Measurements from ENCODE around the gene BTG2.
"Not testable (repeated sequence)": the region's sequence is repeated elsewhere in the genome, so short reads cannot be mapped to it uniquely, and the experiment has no call there.

The BTG2 gene

GRCh38 chr1:203296460-203297073 lies 8.8 kb upstream of the BTG2 start:
- no peak for DNase-seq

GRCh38 chr1:203299169-203299568 lies 6.2 kb upstream of the BTG2 start:
- DNase-seq = no peak

GRCh38 chr1:203299719-203300429 lies 5.4 kb upstream of the BTG2 start:
- not testable (repeated sequence) for DNase-seq

- no peak for DNase-seq
These were observed 4.6 kb upstream of the BTG2 start for GRCh38 chr1:203300441-203301330.

GRCh38 chr1:203301331-203301668 lies 4.0 kb upstream of the BTG2 start:
- no peak for DNase-seq

GRCh38 chr1:203302456-203302855 lies 2.9 kb upstream of the BTG2 start:
- no peak for DNase-seq

GRCh38 chr1:203302894-203303293 lies 2.4 kb upstream of the BTG2 start:
- DNase-seq = no peak

- DNase-seq = no peak
These were observed 864 bp upstream of the BTG2 start for GRCh38 chr1:203304391-203304918.

- DNase-seq = no peak
These were observed 430 bp downstream of the BTG2 start for GRCh38 chr1:203305809-203306088.

GRCh38 chr1:203306089-203306964 lies 1.0 kb downstream of the BTG2 start:
- DNase-seq = no peak

GRCh38 chr1:203306965-203307541 lies 1.7 kb downstream of the BTG2 start:
- peak; percentile 29 for DNase-seq

GRCh38 chr1:203307641-203308126 lies 2.4 kb downstream of the BTG2 start:
- DNase-seq = no peak

GRCh38 chr1:203308328-203308922 lies 3.1 kb downstream of the BTG2 start:
- no peak for DNase-seq

GRCh38 chr1:203308923-203309331 lies 3.6 kb downstream of the BTG2 start:
- no peak for DNase-seq

- no peak for DNase-seq
These were observed 6.3 kb downstream of the BTG2 start for GRCh38 chr1:203311368-203312301.

GRCh38 chr1:203314025-203314759 lies 8.9 kb downstream of the BTG2 start:
- not testable (repeated sequence) for DNase-seq

- no peak for DNase-seq
These were observed 11.3 kb downstream of the BTG2 start for GRCh38 chr1:203316626-203317093.

GRCh38 chr1:203317429-203318228 lies 12.3 kb downstream of the BTG2 start:
- no peak for DNase-seq

GRCh38 chr1:203318229-203318517 lies 12.9 kb downstream of the BTG2 start:
- DNase-seq = no peak

Measured in activated gamma-delta T cell (primary cell).